Stimulated activated CD8-positive, alpha-beta memory T cell treated with anti-CD3 and anti-CD28 coated beads, Interleukin-7, amount 100 ng/mL, for 24 hours (primary cell): Measurements from ENCODE around the gene XRCC2.
A peak's percentile ranks its signal among the peaks of the same experiment; 100 is the strongest.
"Not testable (repeated sequence)": the region's sequence is repeated elsewhere in the genome, so short reads cannot be mapped to it uniquely, and the experiment has no call there.

Source experiments
- DNase-seq: peaks from one replicate; pipeline ENCODE4 v3.0.0-alpha.2; 2020; ENCODE audit warnings: low read depth

XRCC2 gene

GRCh38 chr7:152675759-152676636 lies at the start of gene XRCC2:
Gene XRCC2, minus strand, starts transcription at chr7:152676141. Its CDS starts 62 bp downstream, at chr7:152676079.
- peak; percentile 88 for DNase-seq

DNA sequence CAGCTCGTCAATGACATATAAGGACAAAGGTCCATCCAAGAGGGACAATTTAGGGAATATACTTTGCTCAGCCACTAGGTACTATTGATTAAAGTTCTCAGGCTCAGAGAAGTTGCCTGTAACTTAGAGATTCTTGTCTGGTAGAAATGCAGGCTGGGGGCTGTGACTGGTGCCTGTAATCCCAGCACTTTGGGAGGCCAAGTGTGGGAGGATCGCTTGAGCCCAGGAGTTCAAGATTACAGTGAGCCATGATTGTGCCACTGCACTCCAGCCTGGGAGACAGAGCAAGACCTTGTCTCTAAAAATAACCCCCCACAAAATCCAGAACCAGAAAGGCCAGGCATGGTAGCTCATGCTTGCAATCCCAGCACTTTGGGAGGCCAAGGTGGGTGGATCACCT lies 47.4 kb upstream of the XRCC2 start:
- DNase-seq: no peak

DNA sequence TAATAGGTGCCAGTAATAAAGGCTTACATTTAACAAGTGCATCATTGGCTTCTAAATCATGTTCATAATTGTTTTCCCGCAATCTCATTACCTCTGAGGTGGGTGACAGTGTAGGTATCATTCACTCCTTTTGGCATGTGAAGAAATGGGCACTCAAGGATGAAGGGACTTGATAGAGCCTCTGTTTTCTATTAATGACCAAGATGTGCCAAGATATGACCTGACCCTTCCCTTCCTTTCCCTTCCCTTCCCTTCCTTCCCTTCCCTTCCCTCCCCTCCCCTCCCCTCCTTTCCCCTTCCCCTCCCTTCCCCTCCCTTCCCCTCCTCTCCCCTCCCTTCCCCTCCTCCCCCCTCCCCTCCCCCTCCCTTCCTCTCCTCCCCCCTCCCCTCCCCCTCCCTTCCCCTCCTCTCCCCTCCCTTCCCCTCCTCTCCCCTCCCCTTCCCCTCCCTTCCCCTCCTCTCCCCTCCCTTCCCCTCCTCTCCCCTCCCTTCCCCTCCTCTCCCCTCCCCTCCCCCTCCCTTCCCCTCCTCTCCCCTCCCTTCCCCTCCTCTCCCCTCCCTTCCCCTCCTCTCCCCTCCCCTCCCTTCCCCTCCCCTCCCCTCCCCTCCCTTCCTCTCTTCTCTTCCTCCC lies 36.6 kb upstream of the XRCC2 start:
- DNase-seq: not testable (repeated sequence)

- DNase-seq: no peak
These were observed 35.6 kb upstream of the XRCC2 start for GRCh38 chr7:152711444-152711944.

DNA sequence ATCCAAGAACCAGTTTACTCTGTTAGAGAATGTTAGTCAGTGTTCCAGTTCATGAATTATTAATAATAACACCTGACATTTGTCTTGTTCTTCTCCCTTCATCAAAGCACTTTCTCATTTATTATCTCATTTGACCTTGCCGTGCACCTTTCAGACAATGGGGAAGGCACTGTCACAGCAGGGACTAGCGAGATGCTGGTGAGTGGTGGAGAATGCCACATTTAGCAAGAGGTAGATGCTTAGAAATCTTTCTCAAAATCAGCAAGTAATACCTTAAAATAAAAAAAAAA lies 34.2 kb upstream of the XRCC2 start:
- DNase-seq: no peak

DNA sequence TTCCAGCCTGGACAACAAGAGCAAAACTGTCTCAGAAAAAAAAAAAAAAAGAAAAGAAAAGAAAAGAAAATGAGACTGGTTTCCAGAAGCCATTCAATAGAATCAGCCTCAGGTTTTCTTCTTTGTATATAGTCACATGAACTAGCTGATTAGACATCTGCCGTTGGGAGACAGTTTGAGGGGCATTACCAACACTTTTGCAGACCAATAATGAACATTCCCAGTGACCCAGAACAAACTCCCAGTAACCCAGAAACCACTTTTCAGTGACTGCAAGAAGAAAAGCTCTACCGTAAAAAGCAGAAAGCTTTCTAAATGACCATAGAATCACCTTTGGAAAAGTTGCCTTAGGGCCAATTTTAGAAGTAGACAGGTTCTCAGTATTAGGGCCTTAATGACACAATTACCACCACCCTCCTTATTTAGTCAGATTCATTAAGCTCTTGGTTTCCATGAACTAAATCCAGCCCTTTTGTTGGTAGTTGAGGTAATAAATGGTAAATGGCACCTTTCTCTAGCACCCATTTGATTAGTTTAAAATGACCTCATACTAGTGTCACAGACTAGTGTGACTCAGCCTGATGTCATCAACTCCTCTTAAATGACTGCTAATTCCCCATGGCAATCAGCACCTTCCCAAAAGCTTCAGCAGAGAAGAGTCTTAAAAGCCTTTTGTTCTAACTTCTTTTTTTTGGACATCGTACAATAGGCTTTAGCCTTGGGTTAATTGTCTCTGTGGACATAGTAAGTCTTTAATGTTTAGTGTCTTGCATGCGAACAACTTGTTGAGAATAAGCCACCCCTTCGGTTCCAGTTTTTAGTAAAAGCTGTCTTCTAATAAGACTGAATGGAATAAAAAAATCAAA lies 33.6 kb upstream of the XRCC2 start:
- no peak for DNase-seq

- no peak for DNase-seq
These were observed 28.9 kb upstream of the XRCC2 start for GRCh38 chr7:152704796-152705384.

- DNase-seq: no peak
These were observed 23.1 kb upstream of the XRCC2 start for GRCh38 chr7:152699079-152699478.

DNA sequence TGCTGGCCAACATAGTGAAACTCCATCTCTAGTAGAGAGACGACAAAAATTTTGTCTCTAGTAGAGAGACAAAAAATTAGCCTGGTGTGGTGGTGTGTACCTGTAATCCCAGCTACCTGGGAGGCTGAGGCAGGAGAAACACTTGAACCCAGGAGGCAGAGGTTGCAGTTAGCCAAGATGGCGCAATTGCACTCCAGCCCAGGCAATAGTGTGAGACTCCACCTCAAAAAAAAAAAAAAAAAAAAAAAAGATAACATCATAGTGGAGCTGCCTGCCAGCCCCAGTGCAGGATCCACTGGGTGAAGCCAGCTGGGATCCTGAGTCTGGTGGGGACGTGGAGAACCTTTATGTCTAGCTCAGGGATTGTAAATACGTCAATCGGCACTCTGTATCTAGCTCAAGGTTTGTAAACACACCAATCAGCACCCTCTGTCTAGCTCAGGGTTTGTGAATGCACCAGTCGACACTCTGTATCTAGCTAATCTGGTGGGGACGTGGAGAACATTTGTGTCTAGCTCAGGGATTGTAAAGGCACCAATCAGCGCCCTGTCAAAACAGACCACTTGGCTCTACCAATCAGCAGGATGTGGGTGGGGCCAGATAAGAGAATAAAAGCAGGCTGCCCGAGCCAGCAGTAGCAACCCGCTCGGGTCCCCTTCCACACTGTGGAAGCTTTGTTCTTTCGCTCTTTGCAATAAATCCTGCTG lies 21.5 kb upstream of the XRCC2 start:
- not testable (repeated sequence) for DNase-seq

DNA sequence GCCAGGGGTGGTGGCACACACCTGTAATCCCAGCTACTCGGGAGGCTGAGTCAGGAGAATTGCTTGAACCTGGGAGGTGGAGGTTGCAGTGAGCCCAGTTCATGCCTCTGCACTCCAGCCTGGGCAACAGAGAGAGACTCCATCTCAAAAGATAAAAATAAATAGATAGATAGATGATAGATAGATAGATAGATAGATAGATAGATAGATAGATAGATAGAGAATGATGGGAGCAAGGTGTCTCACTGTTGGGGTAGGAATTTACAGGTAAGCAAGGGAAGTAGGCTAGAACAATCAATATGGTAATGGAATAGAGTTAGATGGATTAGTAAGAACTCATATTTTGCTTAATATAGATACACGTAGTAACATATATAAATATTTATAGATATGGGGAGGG lies 16.3 kb upstream of the XRCC2 start:
- not testable (repeated sequence) for DNase-seq

DNA sequence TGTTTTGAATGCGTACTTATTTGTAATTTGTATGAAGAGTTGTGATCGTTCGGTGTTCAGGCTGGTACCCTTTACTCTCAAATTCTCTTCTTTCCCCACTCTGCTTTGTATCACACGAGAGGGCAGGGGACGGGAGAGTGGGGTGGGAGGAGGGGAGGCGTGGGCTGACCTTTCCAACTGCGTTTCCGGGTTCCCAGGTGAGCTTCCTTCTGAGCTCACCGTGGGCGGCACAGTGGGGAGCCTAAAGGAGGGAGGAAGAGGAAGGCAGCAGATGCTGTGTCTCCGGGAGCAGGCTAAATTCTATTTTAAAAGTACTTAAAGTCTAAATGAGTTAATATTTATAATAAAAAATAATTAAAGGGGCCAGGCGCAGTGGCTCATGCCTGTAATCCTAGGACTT lies 7.4 kb upstream of the XRCC2 start:
- no peak for DNase-seq

GRCh38 chr7:152677808-152678670 lies 2.1 kb upstream of the XRCC2 start:
- no peak for DNase-seq

DNA sequence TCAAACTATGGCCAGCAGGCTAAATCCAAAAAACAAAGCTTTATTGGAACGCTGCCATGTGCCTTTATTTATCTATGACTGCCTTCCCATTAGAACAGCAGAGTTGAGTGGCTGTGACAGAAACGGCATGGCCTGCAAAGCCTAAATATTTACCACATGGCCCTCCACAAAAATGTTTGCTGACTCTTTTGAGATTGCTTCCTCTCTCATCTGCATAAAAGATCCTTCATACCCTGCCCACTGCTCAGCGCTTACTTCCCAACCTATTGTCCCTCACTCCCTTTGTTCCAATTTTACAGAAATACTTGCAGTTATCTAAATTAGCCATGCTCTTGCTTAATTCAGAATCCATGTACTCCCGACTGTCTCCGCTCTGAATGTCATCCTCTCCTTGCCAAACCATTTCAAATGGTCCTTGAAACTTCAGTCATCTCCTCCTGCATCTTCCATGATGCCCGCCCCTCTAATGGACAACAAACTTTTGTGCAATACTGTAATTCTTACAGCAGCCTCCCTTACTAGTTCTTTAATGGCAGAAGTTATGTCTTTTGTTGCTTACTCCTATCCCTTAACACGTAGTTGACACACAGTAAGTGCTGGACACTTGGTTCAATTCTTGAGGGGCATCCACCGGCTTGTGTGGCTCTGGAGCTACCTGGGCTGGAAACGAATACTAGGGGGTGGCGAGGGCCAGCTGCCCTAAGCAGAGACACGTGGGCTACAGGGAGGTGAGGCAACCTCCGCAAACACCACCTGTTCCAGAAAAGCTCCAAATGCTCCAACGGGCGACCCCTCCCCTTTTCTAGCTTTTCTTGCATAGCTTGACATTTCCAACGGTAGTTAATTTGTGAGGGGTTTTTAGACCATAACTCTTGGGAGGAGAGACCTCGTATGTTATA lies 832 bp downstream of the XRCC2 start:
- DNase-seq: no peak

- DNase-seq: no peak
These were observed 2.0 kb downstream of the XRCC2 start for GRCh38 chr7:152673897-152674296.

GRCh38 chr7:152672626-152673025 lies 3.3 kb downstream of the XRCC2 start:
- DNase-seq: no peak

GRCh38 chr7:152669758-152670157 lies 6.2 kb downstream of the XRCC2 start:
- no peak for DNase-seq

GRCh38 chr7:152668975-152669374 lies 7.0 kb downstream of the XRCC2 start:
- DNase-seq: no peak

- DNase-seq: no peak
These were observed 8.0 kb downstream of the XRCC2 start for GRCh38 chr7:152667958-152668357.

DNA sequence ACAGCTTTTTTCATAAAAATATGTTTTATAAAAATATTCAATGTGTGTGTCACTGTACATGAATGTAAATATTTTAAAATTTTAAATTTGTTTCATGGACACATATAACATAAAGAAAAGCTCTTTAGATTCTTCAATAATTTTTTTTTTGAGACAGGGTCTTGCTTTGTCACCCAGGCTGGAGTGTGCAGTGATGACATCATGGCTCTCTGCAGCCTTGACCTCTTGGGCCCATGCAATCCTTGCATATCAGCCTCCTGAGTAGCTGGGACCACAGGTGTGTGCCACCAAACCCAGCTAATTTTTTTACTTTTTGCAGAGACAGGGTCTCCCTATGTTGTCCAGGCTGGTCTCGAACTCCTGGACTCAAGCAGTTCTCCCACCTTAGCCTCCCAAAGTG lies 9.9 kb downstream of the XRCC2 start:
- DNase-seq: no peak

GRCh38 chr7:152664636-152665035 lies 11.3 kb downstream of the XRCC2 start:
- no peak for DNase-seq
